Measurements from ENCODE around the gene FAM168B.

GRCh38 chr2:131033786-131034121 is 59.5 kb downstream of the FAM168B start:
- TF ChIP-seq CTCF (conservative IDR thresholded peaks at IDR 0.05) = no peak
- no peak for TF ChIP-seq ZFX (IDR thresholded peaks at IDR 0.05)
